ENCODE results near the gene ATG4D.

DNA sequence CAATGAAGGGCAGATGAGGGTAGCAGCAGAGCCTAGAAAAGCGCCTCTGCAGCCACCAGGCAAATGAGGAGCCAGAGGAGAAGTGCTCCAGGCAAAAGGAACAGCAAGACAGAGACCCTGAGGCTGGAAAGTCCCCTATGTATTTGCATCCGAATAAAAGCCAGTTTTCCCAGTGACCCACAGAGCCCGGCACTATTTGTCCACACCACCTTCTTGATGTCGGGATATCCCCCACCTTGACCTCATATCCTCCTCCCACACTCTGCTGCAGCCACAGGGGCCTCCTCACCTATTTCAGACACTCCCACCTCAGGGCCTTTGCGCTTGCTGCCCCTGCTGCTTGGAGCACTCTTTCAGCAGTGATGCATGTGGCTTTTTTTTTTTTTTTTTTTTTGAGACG, 6.6 kb downstream of the ATG4D start:
- TF ChIP-seq POLR2AphosphoS5 (IDR thresholded peaks at IDR 0.05; ENCODE audit: low read depth) (no peak), EZH2phosphoT487 (IDR thresholded peaks at IDR 0.05; ENCODE audit: unreplicated experiment) (no peak), ZNF114 (CRISPR knock-in tag; IDR thresholded peaks at IDR 0.05) (no peak), JUNB (IDR thresholded peaks at IDR 0.05; ENCODE audit: unreplicated experiment) (no peak), EZH2 (IDR thresholded peaks at IDR 0.05; ENCODE audit: low read depth, unreplicated experiment) (no peak)
- TF ChIP-seq, protein P1, sequence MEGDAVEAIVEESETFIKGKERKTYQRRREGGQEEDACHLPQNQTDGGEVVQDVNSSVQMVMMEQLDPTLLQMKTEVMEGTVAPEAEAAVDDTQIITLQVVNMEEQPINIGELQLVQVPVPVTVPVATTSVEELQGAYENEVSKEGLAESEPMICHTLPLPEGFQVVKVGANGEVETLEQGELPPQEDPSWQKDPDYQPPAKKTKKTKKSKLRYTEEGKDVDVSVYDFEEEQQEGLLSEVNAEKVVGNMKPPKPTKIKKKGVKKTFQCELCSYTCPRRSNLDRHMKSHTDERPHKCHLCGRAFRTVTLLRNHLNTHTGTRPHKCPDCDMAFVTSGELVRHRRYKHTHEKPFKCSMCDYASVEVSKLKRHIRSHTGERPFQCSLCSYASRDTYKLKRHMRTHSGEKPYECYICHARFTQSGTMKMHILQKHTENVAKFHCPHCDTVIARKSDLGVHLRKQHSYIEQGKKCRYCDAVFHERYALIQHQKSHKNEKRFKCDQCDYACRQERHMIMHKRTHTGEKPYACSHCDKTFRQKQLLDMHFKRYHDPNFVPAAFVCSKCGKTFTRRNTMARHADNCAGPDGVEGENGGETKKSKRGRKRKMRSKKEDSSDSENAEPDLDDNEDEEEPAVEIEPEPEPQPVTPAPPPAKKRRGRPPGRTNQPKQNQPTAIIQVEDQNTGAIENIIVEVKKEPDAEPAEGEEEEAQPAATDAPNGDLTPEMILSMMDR (conservative IDR thresholded peaks at IDR 0.05; ENCODE audit: low read depth in 2 of 2) = no peak
- TF ChIP-seq, protein P2, sequence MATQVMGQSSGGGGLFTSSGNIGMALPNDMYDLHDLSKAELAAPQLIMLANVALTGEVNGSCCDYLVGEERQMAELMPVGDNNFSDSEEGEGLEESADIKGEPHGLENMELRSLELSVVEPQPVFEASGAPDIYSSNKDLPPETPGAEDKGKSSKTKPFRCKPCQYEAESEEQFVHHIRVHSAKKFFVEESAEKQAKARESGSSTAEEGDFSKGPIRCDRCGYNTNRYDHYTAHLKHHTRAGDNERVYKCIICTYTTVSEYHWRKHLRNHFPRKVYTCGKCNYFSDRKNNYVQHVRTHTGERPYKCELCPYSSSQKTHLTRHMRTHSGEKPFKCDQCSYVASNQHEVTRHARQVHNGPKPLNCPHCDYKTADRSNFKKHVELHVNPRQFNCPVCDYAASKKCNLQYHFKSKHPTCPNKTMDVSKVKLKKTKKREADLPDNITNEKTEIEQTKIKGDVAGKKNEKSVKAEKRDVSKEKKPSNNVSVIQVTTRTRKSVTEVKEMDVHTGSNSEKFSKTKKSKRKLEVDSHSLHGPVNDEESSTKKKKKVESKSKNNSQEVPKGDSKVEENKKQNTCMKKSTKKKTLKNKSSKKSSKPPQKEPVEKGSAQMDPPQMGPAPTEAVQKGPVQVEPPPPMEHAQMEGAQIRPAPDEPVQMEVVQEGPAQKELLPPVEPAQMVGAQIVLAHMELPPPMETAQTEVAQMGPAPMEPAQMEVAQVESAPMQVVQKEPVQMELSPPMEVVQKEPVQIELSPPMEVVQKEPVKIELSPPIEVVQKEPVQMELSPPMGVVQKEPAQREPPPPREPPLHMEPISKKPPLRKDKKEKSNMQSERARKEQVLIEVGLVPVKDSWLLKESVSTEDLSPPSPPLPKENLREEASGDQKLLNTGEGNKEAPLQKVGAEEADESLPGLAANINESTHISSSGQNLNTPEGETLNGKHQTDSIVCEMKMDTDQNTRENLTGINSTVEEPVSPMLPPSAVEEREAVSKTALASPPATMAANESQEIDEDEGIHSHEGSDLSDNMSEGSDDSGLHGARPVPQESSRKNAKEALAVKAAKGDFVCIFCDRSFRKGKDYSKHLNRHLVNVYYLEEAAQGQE (IDR thresholded peaks at IDR 0.05; ENCODE audit: unreplicated experiment) = no peak

All from GM23338 (cell line).